Measurements from ENCODE around the gene MORN1. TPM values are rescaled to one million over a fixed set of nuclear protein-coding genes. Genes with fewer than 3 reads are reported as not detected.

MORN1 gene
- total and polyA plus RNA-seq, 9 of the 15 experiments (the other 6 are each of a cell fraction or from before 2014, with no cell fraction given) = 0.24 to 9.3 (median 4.2) TPM

- TF ChIP-seq KAT7 (CRISPR knock-in tag; IDR thresholded peaks at IDR 0.05; ENCODE audit: borderline replicate concordance) = no peak
- TF ChIP-seq USF1 (CRISPR knock-in tag; IDR thresholded peaks at IDR 0.05) = 0 out of 2 replicates have a peak, but pooled peaks have one; percentile 25
Measured at GRCh38 chr1:2393471-2393877, 2.1 kb upstream of the MORN1 start (continued).

- DNase-seq (ENCODE audit: extremely low read depth in 1 of 4, low spot score in 3 of 4) (peak in 1 of 4 experiments; percentile 29), FAIRE-seq (no peak), ATAC-seq (no peak)
- Histone ChIP-seq H3K79me2 (ENCODE audit: control insufficient read depth, insufficient read depth, low read length) (peaks cover 56% of the 10 kb centered on the region), H3K9me3 (replicated peaks; ENCODE audit: control insufficient read depth, insufficient read depth, low read depth, low read length) (no peaks in the 10 kb centered on the region), H3K9ac (ENCODE audit: insufficient read depth in 1 of 2, low read depth in 2 of 2, low read length in 2 of 2) (peak overlapping the region; percentile 78 to 94), H3K9me1 (ENCODE audit: control insufficient read depth, insufficient read depth, low read length) (peaks cover 11% of the 10 kb centered on the region), H2AFZ (ENCODE audit: low read depth, low read length) (no peak overlapping the region), H3K27me3 (ENCODE audit: control insufficient read depth in 2 of 2, insufficient read depth in 2 of 2, low read length in 2 of 2) (no peaks in the 10 kb centered on the region), H3K4me1 (replicated peaks in 1 of 2; ENCODE audit: control insufficient read depth in 2 of 2, insufficient read depth in 2 of 2, low read length in 2 of 2) (peaks cover 22 to 49% of the 10 kb centered on the region in 2 experiments), H3K36me3 (ENCODE audit: control insufficient read depth, insufficient read depth, low read length) (peaks cover 58% of the 10 kb centered on the region), H3K27ac (ENCODE audit: extremely low read depth, low read depth, low read length) (peak overlapping the region; percentile 79), H4K20me1 (replicated peaks; ENCODE audit: control insufficient read depth, insufficient read depth, low read length) (peaks cover 18% of the 10 kb centered on the region; the same call in 1 of the 2 replicates), H3K4me2 (ENCODE audit: insufficient read depth, low read length) (peak overlapping the region; percentile 93), H3K4me3 (peak overlapping the region; percentile 100)
- intact Hi-C loops (cut with micrococcal nuclease) (no loop called here), in situ Hi-C loops (cut with MboI) (no loop called here)
- TF ChIP-seq SMARCA4 (IDR thresholded peaks at IDR 0.05) = 0 out of 2 replicates have a peak, but pooled peaks have one; percentile 0
- peak; percentile 20; the same call in 1 of the 2 replicates for TF ChIP-seq ZNF316 (IDR thresholded peaks at IDR 0.05)
- TF ChIP-seq SNIP1 (IDR thresholded peaks at IDR 0.05; ENCODE audit: low read depth) = no peak
- peak; percentile 35 for TF ChIP-seq KDM5B (IDR thresholded peaks at IDR 0.05; ENCODE audit: insufficient replicate concordance, low read depth, low read length)
- 0 out of 2 replicates have a peak, but pooled peaks have one; percentile 44 for TF ChIP-seq KAT7 (CRISPR knock-in tag; IDR thresholded peaks at IDR 0.05; ENCODE audit: borderline replicate concordance)
- POLR2A ChIA-PET = interaction anchor here (0.6 to 1.7 kb wide), 5 partner anchors 20 to 198 kb away, joined by 3 to 7 read pairs (median 4); partner anchors contain the start of gene PEX10
- WGBS (ENCODE audit: insufficient coverage, low coverage, missing lambda C conversion rate) = 34% methylated on average over 16 of the region's 16 CpGs
- CTCF ChIA-PET (ENCODE audit: low intra/inter-chr PET ratio) = no interaction called here
- no TSS peak for BruUV-seq (replicated peaks)
Measured at GRCh38 chr1:2392686-2393085, 1.3 kb upstream of the MORN1 start.

Data from K562 (cell line).